BJ (cell line): ENCODE measurements around the gene PER1. TPM values are rescaled to one million over a fixed set of nuclear protein-coding genes. Genes with fewer than 3 reads are reported as not detected.

ENCODE experiments used
- CTCF ChIA-PET: fragments of 350-600 bp; formaldehyde crosslinking; extraction: SDS; loops from one replicate; lab custom pipeline; 2021; ENCODE audit warnings: antibody characterized with exemption, inconsistent platforms; lab: Yijun Ruan, JAX
- POLR2A ChIA-PET: fragments of 300-600 bp; sonication (Branson Sonifier 250); formaldehyde crosslinking; extraction: SDS; loops from one replicate; lab custom pipeline; 2021; ENCODE audit warnings: antibody characterized with exemption; lab: Charles Lee
- DNase-seq: peaks from one replicate; pipeline ENCODE4 v3.0.0-alpha.2; 2011; ENCODE audit warnings: low read depth
- H3K27me3 ChIP-seq: 2 replicates; pipeline ENCODE4 v1.6.0; 2011; ENCODE audit warnings: low read length; ENCODE audit not compliant: control insufficient read depth, insufficient read depth
- H3K36me3 ChIP-seq: 2 replicates; pipeline ENCODE4 v1.5.1; 2011; ENCODE audit warnings: low read length; ENCODE audit not compliant: control insufficient read depth, insufficient read depth
- H3K4me3 ChIP-seq: 2 replicates; pipeline ENCODE4 v1.5.1; 2011; ENCODE audit warnings: low read depth, mild to moderate bottlenecking, control low read depth, low read length
- polyA plus RNA-seq: library from polyadenylated mRNA; depleted of rRNA; stranded (reverse); fragments of >200 nt; gene quantifications from 2 replicates; pipeline ENCODE4 v1.2.3, GENCODE V29; 2011
- TF ChIP-seq, protein P1 (sequence below): IDR thresholded peaks from 2 replicates; pipeline ENCODE4 v1.5.1; 2011; ENCODE audit warnings: low read depth, mild to moderate bottlenecking, control low read depth, inconsistent platforms, low read length, moderate library complexity; ENCODE audit not compliant: insufficient read depth

PER1 gene
- polyA plus RNA-seq, 1 experiment = 7.7 TPM

DNA sequence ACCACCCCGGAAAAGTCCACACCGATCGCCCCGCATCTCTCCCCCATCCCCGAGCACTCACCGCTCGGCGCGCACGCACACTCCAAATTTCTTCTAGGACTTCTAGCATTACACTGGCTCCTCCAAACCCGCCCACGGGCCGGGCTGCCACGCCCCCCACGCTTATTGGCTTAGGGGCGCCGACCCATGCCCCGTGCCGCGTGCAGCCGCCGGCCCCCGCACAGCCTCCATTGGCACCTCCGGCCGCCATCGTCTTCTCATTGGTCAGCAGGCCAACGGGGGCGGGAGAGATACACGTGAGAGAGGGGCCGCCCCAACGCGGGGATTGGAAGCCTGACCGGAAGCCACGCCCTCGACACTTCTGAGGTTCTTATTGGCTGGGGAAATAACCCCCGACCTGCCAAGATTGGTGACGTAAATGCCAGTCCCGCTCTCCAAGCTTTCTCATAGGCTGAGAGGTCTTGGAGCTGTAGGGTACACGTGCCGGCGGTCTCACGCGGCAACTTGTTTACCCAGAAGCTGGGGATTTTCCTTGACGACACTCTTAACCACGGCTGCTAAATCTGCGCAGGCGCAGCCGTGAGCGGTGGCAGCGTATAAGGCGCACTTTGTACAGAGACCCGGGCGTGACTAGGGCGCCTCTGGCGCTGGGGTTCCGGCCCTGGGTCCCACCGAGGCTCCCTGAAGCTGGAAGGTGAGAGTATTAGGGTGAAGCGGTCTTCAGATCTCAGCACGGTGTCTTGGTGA, 4.2 kb upstream of the PER1 start:
- peak; percentile 100 for DNase-seq
- H3K36me3 ChIP-seq = peaks cover 12% of the 10 kb centered on the region
- peak overlapping the region; percentile 48 for H3K4me3 ChIP-seq
- ChIA-PET CTCF (interaction anchor here (0.9 to 4.2 kb wide), 11 partner anchors 15 to 144 kb away, joined by 3 to 32 read pairs (median 4); partner anchors contain the start of gene ALOXE3), POLR2A (interaction anchor here (0.5 to 0.9 kb wide), 4 partner anchors 18 to 918 kb away, joined by 3 to 6 read pairs (median 3); no protein-coding TSS in a partner anchor)
- TF ChIP-seq, protein P1, sequence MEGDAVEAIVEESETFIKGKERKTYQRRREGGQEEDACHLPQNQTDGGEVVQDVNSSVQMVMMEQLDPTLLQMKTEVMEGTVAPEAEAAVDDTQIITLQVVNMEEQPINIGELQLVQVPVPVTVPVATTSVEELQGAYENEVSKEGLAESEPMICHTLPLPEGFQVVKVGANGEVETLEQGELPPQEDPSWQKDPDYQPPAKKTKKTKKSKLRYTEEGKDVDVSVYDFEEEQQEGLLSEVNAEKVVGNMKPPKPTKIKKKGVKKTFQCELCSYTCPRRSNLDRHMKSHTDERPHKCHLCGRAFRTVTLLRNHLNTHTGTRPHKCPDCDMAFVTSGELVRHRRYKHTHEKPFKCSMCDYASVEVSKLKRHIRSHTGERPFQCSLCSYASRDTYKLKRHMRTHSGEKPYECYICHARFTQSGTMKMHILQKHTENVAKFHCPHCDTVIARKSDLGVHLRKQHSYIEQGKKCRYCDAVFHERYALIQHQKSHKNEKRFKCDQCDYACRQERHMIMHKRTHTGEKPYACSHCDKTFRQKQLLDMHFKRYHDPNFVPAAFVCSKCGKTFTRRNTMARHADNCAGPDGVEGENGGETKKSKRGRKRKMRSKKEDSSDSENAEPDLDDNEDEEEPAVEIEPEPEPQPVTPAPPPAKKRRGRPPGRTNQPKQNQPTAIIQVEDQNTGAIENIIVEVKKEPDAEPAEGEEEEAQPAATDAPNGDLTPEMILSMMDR = 0 out of 2 replicates have a peak, but pooled peaks have one; percentile 7
- H3K27me3 ChIP-seq = no peaks in the 10 kb centered on the region

DNA sequence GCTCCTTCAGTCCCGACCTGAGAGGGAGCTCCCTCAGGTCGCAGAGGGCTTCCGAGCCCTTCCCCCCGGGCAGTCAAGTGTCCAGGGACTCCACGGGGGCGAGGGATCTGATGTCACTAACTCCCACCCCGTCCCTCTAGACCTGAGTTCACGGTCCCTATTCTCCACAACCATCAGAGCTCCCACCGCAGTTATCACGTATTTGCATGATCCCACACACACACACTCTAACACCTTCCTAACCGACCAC, 3.7 kb upstream of the PER1 start:
- DNase-seq = no peak
- TF ChIP-seq, protein P1 = no peak
- H3K4me3 ChIP-seq = peak overlapping the region; percentile 48
- POLR2A ChIA-PET = interaction anchor here (0.5 kb wide), 1 partner anchor 918 kb away, joined by 3 read pairs; no protein-coding TSS in a partner anchor
- CTCF ChIA-PET = interaction anchor here (0.9 to 4.2 kb wide), 6 partner anchors 19 to 70 kb away, joined by 3 to 32 read pairs (median 10); partner anchors contain the start of gene ALOXE3
- peaks cover 11% of the 10 kb centered on the region for H3K36me3 ChIP-seq
- H3K27me3 ChIP-seq = no peaks in the 10 kb centered on the region

DNA sequence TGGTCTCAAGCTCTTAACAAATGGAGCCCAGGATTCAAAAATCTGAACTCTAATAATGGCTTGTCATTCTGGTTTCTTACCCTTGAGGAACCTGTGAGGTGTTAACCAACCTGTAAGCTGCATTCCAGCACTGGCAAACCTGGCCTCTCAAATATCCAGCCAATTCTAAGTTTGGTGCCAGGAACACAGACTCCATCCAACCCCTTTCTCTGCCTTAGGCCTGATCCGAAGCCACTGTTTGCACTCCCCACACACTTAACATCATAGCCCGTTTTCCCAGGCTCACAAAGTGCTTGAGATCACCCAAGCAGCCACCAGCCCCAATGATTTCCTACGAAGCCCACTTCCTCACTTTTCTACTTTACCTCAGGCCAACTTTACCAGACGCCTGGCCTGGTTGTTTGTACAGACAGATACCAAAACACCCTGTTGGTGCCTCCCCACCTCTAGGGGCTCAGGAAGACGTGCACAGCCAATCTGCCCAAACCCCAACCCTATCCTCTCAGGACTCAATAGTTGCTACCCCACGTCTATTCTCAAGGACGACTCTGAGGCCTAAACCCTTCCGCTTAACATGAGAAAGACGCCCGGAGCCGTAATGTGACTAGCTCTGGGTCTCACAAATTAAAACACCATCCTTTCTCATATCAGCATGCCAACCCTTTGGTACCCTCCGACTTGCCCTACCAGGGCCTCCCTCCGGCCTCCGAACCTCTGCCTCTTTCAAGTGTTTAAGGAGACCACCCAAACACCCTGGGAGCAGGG, 3.2 kb upstream of the PER1 start:
- Histone ChIP-seq H3K36me3 (peaks cover 8% of the 10 kb centered on the region), H3K27me3 (no peaks in the 10 kb centered on the region), H3K4me3 (peak overlapping the region; percentile 48)
- DNase-seq = no peak
- CTCF ChIA-PET = interaction anchor here (1.0 to 4.2 kb wide), 3 partner anchors 21 to 71 kb away, joined by 3 to 32 read pairs (median 22); partner anchors contain the start of gene ALOXE3
- POLR2A ChIA-PET = no interaction called here
- TF ChIP-seq, protein P1 = no peak

DNA sequence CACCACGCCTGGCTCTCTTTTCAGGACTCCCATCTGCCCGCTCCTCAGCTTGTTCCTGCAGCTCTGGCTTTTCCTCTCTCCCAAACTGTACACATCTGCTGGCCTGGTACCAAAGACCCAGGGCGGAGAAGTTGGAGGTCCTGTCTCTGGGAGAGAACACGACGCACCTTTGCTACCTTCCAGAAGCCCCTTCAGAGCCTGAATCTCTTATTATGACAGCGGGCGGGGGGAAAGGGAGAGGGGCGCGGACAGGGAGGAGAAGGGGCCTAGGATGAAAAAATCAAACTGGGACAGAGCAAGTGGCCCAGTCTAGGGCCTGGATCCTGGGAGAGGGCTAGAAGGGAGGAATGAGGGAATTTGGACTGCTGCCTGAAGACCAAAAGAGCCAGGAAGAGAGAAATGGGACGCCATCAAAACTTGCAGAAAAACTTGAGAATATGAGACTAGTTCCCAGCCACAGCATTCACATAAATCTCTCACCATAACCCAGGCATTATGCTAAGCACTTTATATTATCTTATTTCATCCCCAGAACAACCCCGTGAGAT, 2.5 kb upstream of the PER1 start:
- Histone ChIP-seq H3K36me3 (peaks cover 9% of the 10 kb centered on the region), H3K4me3 (no peak overlapping the region), H3K27me3 (no peaks in the 10 kb centered on the region)
- DNase-seq = no peak
- ChIA-PET CTCF (interaction anchor here (0.8 to 4.2 kb wide), 6 partner anchors 9 to 67 kb away, joined by 3 to 22 read pairs (median 4); no protein-coding TSS in a partner anchor), POLR2A (interaction anchor here (1.2 kb wide), 1 partner anchor 19 kb away, joined by 3 read pairs; no protein-coding TSS in a partner anchor)
- TF ChIP-seq, protein P1 = no peak
